ENCODE results near the gene SGMS1.

DNA sequence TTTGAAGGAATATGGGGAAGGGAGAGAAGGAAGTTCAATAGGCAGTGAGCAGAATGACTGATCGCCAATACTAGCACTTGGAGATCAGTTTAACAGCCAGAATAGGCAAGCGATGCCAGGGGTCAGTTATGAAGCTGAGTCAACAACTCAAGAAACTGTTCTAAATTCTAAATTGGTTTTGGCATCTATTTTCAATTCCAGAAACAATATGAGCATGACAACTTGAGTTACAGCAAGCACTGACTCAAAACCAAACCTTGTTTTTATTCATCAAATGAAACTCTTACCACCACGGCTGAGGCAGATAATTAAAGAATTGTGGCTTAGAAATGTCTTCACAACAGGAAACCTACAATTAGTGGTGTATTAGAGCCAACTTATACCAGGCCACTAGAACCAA, 192.0 kb downstream of the SGMS1 start:
- TF ChIP-seq CTCF (IDR thresholded peaks at IDR 0.05; ENCODE audit: low read depth, low read length, poor library complexity, severe bottlenecking) (no peak), EZH2phosphoT487 (IDR thresholded peaks at IDR 0.05; ENCODE audit: borderline replicate concordance, low read length) (no peak)

All from DOHH2 (cell line).